ENCODE measurements around the gene MACROD2. TPM values are rescaled to one million over a fixed set of nuclear protein-coding genes. Genes with fewer than 3 reads are reported as not detected.

The MACROD2 gene
- total and polyA plus RNA-seq, 9 donors, result 3.7 to 25.5 (median 7.8) TPM

GRCh38 chr20:14720251-14720650, 724.9 kb downstream of the MACROD2 start:
- H3K27me3 ChIP-seq, result no peaks in the 10 kb centered on the region
- intact Hi-C loops (cut with DNase I), result no loop called here
- TF ChIP-seq EP300 (IDR thresholded peaks at IDR 0.05), result no peak
- TF ChIP-seq CTCF (IDR thresholded peaks at IDR 0.05), result no peak

GRCh38 chr20:14721926-14722452, 726.7 kb downstream of the MACROD2 start:
- Histone ChIP-seq H3K4me3 (no peak overlapping the region), H3K27ac (no peak overlapping the region), H3K27me3 (no peaks in the 10 kb centered on the region), H3K36me3 (no peaks in the 10 kb centered on the region), H3K9me3 (no peaks in the 10 kb centered on the region), H3K4me1 (ENCODE audit: insufficient read depth) (no peaks in the 10 kb centered on the region)
- no peak for TF ChIP-seq CTCF (IDR thresholded peaks at IDR 0.05)
- TF ChIP-seq EP300 (IDR thresholded peaks at IDR 0.05), result no peak
- TF ChIP-seq POLR2A (IDR thresholded peaks at IDR 0.05), result no peak
- 91 to 100% (median 95%) methylated on average over 1 of the region's 1 CpG for WGBS, 3 donors
- DNase-seq, result no peak
- intact Hi-C loops (cut with DNase I), result no loop called here

More at GRCh38 chr20:14720251-14720650, 724.9 kb downstream of the MACROD2 start:
- DNase-seq, result no peak
- Histone ChIP-seq H3K27ac (no peak overlapping the region), H3K9me3 (no peaks in the 10 kb centered on the region), H3K4me1 (ENCODE audit: insufficient read depth) (no peaks in the 10 kb centered on the region), H3K36me3 (no peaks in the 10 kb centered on the region), H3K4me3 (no peak overlapping the region)
- 87 to 93% (median 89%) methylated on average over 4 of the region's 4 CpGs for WGBS, 3 donors

GRCh38 chr20:14723614-14724013, 728.3 kb downstream of the MACROD2 start:
- no peak for DNase-seq
- Histone ChIP-seq H3K4me3 (no peak overlapping the region), H3K27ac (no peak overlapping the region), H3K36me3 (no peaks in the 10 kb centered on the region), H3K9me3 (no peaks in the 10 kb centered on the region), H3K4me1 (ENCODE audit: insufficient read depth) (no peaks in the 10 kb centered on the region), H3K27me3 (no peaks in the 10 kb centered on the region)
- 92 to 96% (median 93%) methylated on average over 3 of the region's 3 CpGs for WGBS, 3 donors
- intact Hi-C loops (cut with DNase I), result no loop called here
- no peak for TF ChIP-seq CTCF (IDR thresholded peaks at IDR 0.05)
- TF ChIP-seq EP300 (IDR thresholded peaks at IDR 0.05), result no peak
- no peak for TF ChIP-seq POLR2A (IDR thresholded peaks at IDR 0.05)

- Histone ChIP-seq H3K9me3 (no peaks in the 10 kb centered on the region), H3K36me3 (no peaks in the 10 kb centered on the region), H3K27ac (no peak overlapping the region), H3K4me1 (ENCODE audit: insufficient read depth) (no peaks in the 10 kb centered on the region), H3K27me3 (no peaks in the 10 kb centered on the region), H3K4me3 (no peak overlapping the region)
- intact Hi-C loops (cut with DNase I), result no loop called here
- TF ChIP-seq CTCF (IDR thresholded peaks at IDR 0.05) (no peak), POLR2A (IDR thresholded peaks at IDR 0.05) (no peak), EP300 (IDR thresholded peaks at IDR 0.05) (no peak)
- DNase-seq, result no peak
- WGBS, 3 donors, result 86 to 90% (median 89%) methylated on average over 1 of the region's 1 CpG
Observed at GRCh38 chr20:14724036-14724435, 728.7 kb downstream of the MACROD2 start.

Measured in ovary (tissue), 9 donors.